B cell (primary cell): ENCODE data around the gene ADGRV1. TPM values are rescaled to one million over a fixed set of nuclear protein-coding genes. Genes with fewer than 3 reads are reported as not detected.

Source experiments
- ATAC-seq: fragments of 200-7000 bp; cut with Tn5 transposase; one replicate; pipeline ENCODE4 v1.10.0; 2021; ENCODE audit warnings: low read depth, mild to moderate bottlenecking, moderate number of reproducible peaks, moderate library complexity
- CTCF ChIA-PET: fragments of 350-600 bp; sonication (Branson Sonifier 250); formaldehyde crosslinking; loops from one replicate; lab custom pipeline; 2021; ENCODE audit warnings: antibody characterized with exemption, inconsistent platforms; lab: Charles Lee
- POLR2A ChIA-PET: fragments of 350-600 bp; sonication (Branson Sonifier 250); formaldehyde crosslinking; loops from one replicate; lab custom pipeline; 2021; ENCODE audit warnings: antibody characterized with exemption; lab: Charles Lee
- DNase-seq: peaks from one replicate; pipeline ENCODE4 v3.0.0; 2013
- H2AFZ ChIP-seq: 2 replicates; pipeline ENCODE4 v1.6.1; 2012; ENCODE audit warnings: mild to moderate bottlenecking, low read depth, low read length; ENCODE audit not compliant: insufficient read depth, poor library complexity, severe bottlenecking
- H3K27ac ChIP-seq, 2 donors: 1 replicate in 1 of 2; 2 replicates in 1 of 2; pipeline ENCODE4 v1.5.1; 2012 to 2013; ENCODE audit warnings: low read length in 2 of 2, mild to moderate bottlenecking in 2 of 2, moderate library complexity in 1 of 2
- H3K27me3 ChIP-seq, 4 experiments: fragments of 200-600 bp in 1 of 4; sonication (generic) in 1 of 4; replicated peaks in 1 of 4; 1 replicate in 2 of 4; 2 replicates in 2 of 4; pipeline versions ENCODE4 v1.6.1 to v1.7.0; 2013 to 2016; ENCODE audit warnings: low read length in 3 of 4, mild to moderate bottlenecking in 2 of 4, mixed read lengths in 1 of 4, moderate library complexity in 1 of 4; ENCODE audit not compliant: insufficient read depth in 4 of 4, control insufficient read depth in 3 of 4; ENCODE audit errors: control extremely low read depth in 1 of 4
- H3K36me3 ChIP-seq, 2 experiments: replicated peaks in 1 of 2; 1 replicate in 1 of 2; 2 replicates in 1 of 2; pipeline versions ENCODE4 v1.6.1 to v1.7.1; 2013; ENCODE audit warnings: low read length in 1 of 2; ENCODE audit not compliant: insufficient read depth in 2 of 2, control insufficient read depth in 1 of 2; ENCODE audit errors: control extremely low read depth in 1 of 2, extremely low read depth in 1 of 2
- H3K4me1 ChIP-seq, 2 donors: fragments of 200-600 bp in 1 of 2; sonication (generic) in 1 of 2; 1 replicate in 1 of 2; 2 replicates in 1 of 2; pipeline versions ENCODE4 v1.5.1 to v1.6.1; 2013 to 2017; ENCODE audit warnings: low read length in 2 of 2; ENCODE audit not compliant: control insufficient read depth in 2 of 2, insufficient read depth in 2 of 2
- H3K4me2 ChIP-seq: replicated peaks from 2 replicates; pipeline ENCODE3; 2012; ENCODE audit warnings: mild to moderate bottlenecking, low read depth, low read length; ENCODE audit not compliant: poor library complexity, severe bottlenecking
- H3K4me3 ChIP-seq, 5 experiments: fragments of 200-600 bp in 1 of 5; sonication (generic) in 1 of 5; 1 replicate in 3 of 5; 2 replicates in 2 of 5; pipeline versions ENCODE4 v1.5.1 to v1.7.0; 2011 to 2016; ENCODE audit warnings: low read length in 4 of 5, mild to moderate bottlenecking in 4 of 5, low read depth in 2 of 5, control low read depth in 1 of 5, moderate library complexity in 1 of 5; ENCODE audit not compliant: insufficient read depth in 1 of 5; ENCODE audit errors: control extremely low read depth in 1 of 5, extremely low read depth in 1 of 5
- H3K79me2 ChIP-seq: fragments of 200-600 bp; sonication (generic); one replicate; pipeline ENCODE4 v1.6.0; 2016; ENCODE audit warnings: low read length; ENCODE audit not compliant: control insufficient read depth, insufficient read depth
- H3K9ac ChIP-seq: fragments of 200-600 bp; sonication (generic); 2 replicates; pipeline ENCODE4 v1.6.1; 2017; ENCODE audit warnings: mild to moderate bottlenecking, low read length, moderate library complexity
- H3K9me3 ChIP-seq, 3 donors: one replicate each; pipeline versions ENCODE4 v1.6.1 to v1.7.1; 2013; ENCODE audit warnings: low read length in 2 of 3; ENCODE audit not compliant: control insufficient read depth in 2 of 3, insufficient read depth in 1 of 3; ENCODE audit errors: control extremely low read depth in 1 of 3
- H4K20me1 ChIP-seq: 2 replicates; pipeline ENCODE4 v1.6.0; 2012; ENCODE audit warnings: mild to moderate bottlenecking, low read length; ENCODE audit not compliant: insufficient read depth, control insufficient read depth, poor library complexity, severe bottlenecking
- H3K27ac Mint-ChIP-seq: one replicate; pipeline ENCODE4 v1.8.0; 2021; ENCODE audit warnings: mixed read lengths
- H3K27me3 Mint-ChIP-seq: one replicate; pipeline ENCODE4 v1.8.0; 2021; ENCODE audit warnings: mixed read lengths
- H3K4me1 Mint-ChIP-seq: one replicate; pipeline ENCODE4 v1.8.0; 2021; ENCODE audit warnings: mixed read lengths
- H3K4me3 Mint-ChIP-seq: one replicate; pipeline ENCODE4 v1.8.0; 2021; ENCODE audit warnings: mixed read lengths
- H3K9me3 Mint-ChIP-seq: one replicate; pipeline ENCODE4 v1.8.0; 2022; ENCODE audit warnings: mixed read lengths; ENCODE audit not compliant: insufficient read depth
- EZH2 ChIP-seq: IDR thresholded peaks from 2 replicates; pipeline ENCODE4 v1.6.1; 2012; ENCODE audit warnings: borderline replicate concordance, low read depth, mild to moderate bottlenecking, moderate library complexity, low read length; ENCODE audit not compliant: insufficient read depth, poor library complexity, severe bottlenecking
- WGBS: methylation state at CpG from one replicate; pipeline ENCODE4 v1.1.5; 2013; ENCODE audit warnings: missing lambda C conversion rate; ENCODE audit not compliant: insufficient coverage; 5-methylcytosine and 5-hydroxymethylcytosine counted together
- intact Hi-C: fragments of 100-400 bp; cut with micrococcal nuclease; formaldehyde crosslinking; loops from one replicate; pipeline ENCODE4 v1.10.0; 2022
- polyA plus RNA-seq: library from polyadenylated mRNA; depleted of rRNA; stranded (reverse); fragments of >200 nt; gene quantifications from 2 replicates; pipeline ENCODE4 v1.2.3, GENCODE V29; 2012
- total RNA-seq, 2 donors: library from RNA; stranded (reverse); fragments of 120-200 nt in 1 of 2; gene quantifications; 1 replicate in 1 of 2; 2 replicates in 1 of 2; pipeline versions ENCODE4 v1.2.3 to v1.2.4, GENCODE V29; 2013 to 2022
- TF ChIP-seq, protein P1 (sequence below): fragments of 200-600 bp; IDR thresholded peaks from one replicate; pipeline ENCODE4 v1.8.0; 2022; ENCODE audit warnings: antibody characterized with exemption, mild to moderate bottlenecking

The ADGRV1 gene
- total and polyA plus RNA-seq, 2 donors (not counting 1 experiment from before 2014, with no cell fraction given) = 0.07 TPM; not detected in 1

DNA sequence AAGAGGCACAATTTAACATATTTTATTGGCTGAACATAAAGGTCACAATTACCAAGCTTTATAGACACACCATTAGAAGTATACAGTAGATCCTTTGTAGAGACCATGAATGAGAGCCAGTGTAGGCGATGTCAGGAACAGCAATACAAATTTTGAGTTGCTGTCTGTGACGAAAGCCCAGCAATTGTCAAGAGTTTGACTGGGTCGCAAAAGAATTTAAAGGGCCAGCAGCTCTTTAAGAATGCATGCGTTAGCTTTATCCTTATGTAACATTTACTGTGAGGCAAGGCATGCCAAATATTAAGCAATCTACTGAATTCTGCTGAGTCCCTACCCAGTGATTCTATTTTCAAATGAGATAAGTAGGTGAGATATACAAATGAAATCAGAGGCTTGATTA is 587.6 kb downstream of the ADGRV1 start:
- no peak overlapping the region for H3K4me2 ChIP-seq
- no peak for TF ChIP-seq EZH2
- TF ChIP-seq, protein P1, sequence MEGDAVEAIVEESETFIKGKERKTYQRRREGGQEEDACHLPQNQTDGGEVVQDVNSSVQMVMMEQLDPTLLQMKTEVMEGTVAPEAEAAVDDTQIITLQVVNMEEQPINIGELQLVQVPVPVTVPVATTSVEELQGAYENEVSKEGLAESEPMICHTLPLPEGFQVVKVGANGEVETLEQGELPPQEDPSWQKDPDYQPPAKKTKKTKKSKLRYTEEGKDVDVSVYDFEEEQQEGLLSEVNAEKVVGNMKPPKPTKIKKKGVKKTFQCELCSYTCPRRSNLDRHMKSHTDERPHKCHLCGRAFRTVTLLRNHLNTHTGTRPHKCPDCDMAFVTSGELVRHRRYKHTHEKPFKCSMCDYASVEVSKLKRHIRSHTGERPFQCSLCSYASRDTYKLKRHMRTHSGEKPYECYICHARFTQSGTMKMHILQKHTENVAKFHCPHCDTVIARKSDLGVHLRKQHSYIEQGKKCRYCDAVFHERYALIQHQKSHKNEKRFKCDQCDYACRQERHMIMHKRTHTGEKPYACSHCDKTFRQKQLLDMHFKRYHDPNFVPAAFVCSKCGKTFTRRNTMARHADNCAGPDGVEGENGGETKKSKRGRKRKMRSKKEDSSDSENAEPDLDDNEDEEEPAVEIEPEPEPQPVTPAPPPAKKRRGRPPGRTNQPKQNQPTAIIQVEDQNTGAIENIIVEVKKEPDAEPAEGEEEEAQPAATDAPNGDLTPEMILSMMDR = no peak
- POLR2A ChIA-PET = no interaction called here

DNA sequence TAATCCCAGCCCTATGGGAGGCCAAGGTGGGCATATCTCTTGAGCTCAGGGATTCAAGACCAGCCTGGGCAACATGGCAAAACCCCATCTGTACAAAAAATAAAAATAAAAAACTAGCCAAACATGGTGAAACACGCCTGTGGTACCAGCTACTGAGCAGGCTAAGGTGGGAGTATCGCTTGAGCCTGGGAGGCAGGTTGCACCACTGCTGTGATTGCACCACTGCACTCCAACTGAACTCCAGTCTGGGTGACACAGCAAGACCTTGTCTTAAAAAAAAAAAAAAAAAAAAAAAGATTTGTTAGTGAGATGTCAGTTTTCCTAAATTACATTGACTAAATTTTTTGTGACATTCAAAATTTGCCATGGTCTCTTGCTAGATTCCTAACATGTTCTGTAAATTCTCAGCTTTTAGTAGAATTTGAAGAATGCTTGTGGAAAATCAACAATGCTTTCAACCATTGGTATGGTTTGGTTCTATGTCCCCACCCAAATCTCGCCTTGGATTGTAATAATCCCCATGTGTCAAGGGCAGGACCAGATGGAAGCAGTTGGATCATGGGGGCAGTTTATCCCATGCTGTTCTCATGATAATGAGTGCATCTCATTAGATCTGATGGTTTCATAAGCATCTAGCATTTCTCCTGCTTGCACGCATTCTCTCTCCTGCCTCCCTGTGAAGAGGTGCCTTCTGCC is 588.5 kb downstream of the ADGRV1 start:
- Mint-ChIP-seq H3K4me3 (no peak overlapping the region), H3K9me3 (no peaks in the 10 kb centered on the region), H3K27me3 (peaks cover 8% of the 10 kb centered on the region), H3K27ac (no peak overlapping the region), H3K4me1 (no peaks in the 10 kb centered on the region)
- no peaks in the 10 kb centered on the region for H3K4me1 ChIP-seq
- no peaks in the 10 kb centered on the region for H4K20me1 ChIP-seq
- TF ChIP-seq, protein P1 = no peak
- no peak for TF ChIP-seq EZH2
- H2AFZ ChIP-seq = no peak overlapping the region
- intact Hi-C loops = no loop called here
- H3K27ac ChIP-seq = no peak overlapping the region
- no peaks in the 10 kb centered on the region for H3K79me2 ChIP-seq
- no peaks in the 10 kb centered on the region for H3K27me3 ChIP-seq
- H3K4me2 ChIP-seq = no peak overlapping the region
- 100% methylated on average over 4 of the region's 4 CpGs for WGBS
- no peak overlapping the region for H3K9ac ChIP-seq
- ChIA-PET CTCF (interaction anchor here (0.7 to 1.2 kb wide), 2 partner anchors 30 to 238 kb away, joined by 3 read pairs; no protein-coding TSS in a partner anchor), POLR2A (no interaction called here)
- no peaks in the 10 kb centered on the region for H3K36me3 ChIP-seq
- H3K9me3 ChIP-seq = peaks cover 0 to 9% (median 0%) of the 10 kb centered on the region in 3 donors
- DNase-seq (no peak), ATAC-seq (no peak)
- no peak overlapping the region for H3K4me3 ChIP-seq

More for the DNA sequence above, 587.6 kb downstream of the ADGRV1 start:
- Histone ChIP-seq H3K27ac (no peak overlapping the region), H3K36me3 (no peaks in the 10 kb centered on the region), H3K79me2 (no peaks in the 10 kb centered on the region), H4K20me1 (no peaks in the 10 kb centered on the region), H3K9ac (no peak overlapping the region), H3K27me3 (no peaks in the 10 kb centered on the region), H2AFZ (no peak overlapping the region), H3K9me3 (peaks cover 0 to 9% (median 0%) of the 10 kb centered on the region in 3 donors), H3K4me1 (no peaks in the 10 kb centered on the region), H3K4me3 (no peak overlapping the region)
- Mint-ChIP-seq H3K9me3 (no peaks in the 10 kb centered on the region), H3K4me3 (no peak overlapping the region), H3K4me1 (no peaks in the 10 kb centered on the region), H3K27me3 (peaks cover 8% of the 10 kb centered on the region), H3K27ac (no peak overlapping the region)
- ATAC-seq (no peak), DNase-seq (no peak)
- intact Hi-C loops = no loop called here
- 93% methylated on average over 3 of the region's 4 CpGs for WGBS
- CTCF ChIA-PET = interaction anchor here (1.2 kb wide), 1 partner anchor 239 kb away, joined by 3 read pairs; no protein-coding TSS in a partner anchor
